H4 (cell line): ENCODE measurements around the gene DLG3. TPM values are rescaled to one million over a fixed set of nuclear protein-coding genes. Genes with fewer than 3 reads are reported as not detected.

Experiments
- DNase-seq: peaks from one replicate; pipeline ENCODE4 v3.0.0-alpha.2; 2015; ENCODE audit warnings: low spot score
- total RNA-seq: library from RNA; depleted of rRNA; stranded (reverse); fragments of >200 nt; shearing (Covaris generic); gene quantifications from 2 replicates; pipeline ENCODE4 v1.2.3, GENCODE V29; 2014

The DLG3 gene
- total RNA-seq, 1 experiment from 2014 or later = 6.5 TPM

DNA sequence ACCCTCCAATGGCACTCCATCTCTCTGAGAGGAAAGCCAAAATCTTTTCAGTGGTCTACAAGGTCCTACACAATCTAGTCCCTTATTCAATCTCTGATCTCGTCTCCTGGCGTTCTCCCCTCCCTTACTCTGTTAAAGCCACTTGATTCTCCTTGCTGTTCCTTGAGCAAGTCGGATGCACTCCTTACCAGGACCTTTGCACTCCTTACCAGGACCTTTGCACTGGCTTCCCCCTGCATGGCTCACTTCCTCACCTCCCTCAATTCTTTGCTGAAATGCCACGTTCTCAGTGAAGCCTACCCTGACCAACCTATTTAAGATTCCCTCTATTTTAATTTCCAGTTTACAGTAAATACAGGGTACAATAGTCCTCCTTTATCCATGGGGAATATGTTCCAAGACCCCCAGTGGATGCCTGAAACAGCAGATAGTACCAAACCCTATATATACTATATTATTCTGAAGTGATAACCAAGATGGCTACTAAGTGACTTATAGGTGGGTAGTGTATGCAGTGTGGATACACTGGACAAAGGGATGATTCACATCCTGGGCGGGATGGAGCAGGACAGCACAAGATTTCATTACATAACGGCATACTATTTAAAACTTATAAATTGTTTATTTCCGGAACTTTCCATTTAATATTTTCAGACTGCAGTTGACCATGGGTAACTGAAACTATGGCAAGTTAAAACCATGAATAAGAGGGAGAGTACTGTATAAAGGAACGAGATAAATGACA is 6.5 kb upstream of the DLG3 start:
- DNase-seq = no peak

DNA sequence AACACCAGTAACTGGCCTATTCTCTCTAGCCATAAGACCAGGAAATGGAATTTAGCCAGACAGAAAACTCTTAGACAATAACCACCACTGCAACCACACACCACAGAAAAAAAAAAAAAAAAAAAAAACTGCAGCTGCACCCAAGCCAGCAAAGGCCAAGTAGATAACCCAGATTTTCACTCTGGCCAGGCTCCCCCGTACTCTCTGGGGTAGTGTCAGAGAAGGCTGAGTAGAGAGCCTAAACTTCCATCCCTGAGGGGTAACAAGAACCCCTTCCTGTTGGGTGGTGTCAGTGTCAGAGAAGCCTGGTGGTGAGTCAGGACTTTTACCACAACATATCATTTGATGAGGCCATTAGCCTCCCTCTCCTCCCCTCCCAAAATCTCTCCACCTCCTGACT is 5.6 kb upstream of the DLG3 start:
- DNase-seq = peak; percentile 40

DNA sequence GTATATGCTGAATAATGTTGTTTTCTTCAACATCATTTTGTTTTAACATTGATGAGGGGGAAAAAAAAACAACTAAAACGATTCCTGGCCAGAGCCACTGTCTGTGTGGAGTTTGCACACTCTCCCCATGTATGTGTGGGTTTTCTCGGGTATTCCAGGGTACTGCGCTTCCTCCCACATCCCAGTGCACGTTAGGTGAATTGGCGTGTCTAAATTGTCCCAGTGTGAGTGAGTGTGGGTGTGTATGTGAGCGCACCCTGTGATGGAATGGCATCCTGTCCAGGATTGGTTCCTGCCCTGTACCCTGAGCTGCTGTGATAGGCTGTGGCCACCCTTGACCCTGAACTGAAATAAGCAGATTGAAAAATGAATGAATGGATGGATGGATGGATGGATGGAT is 2.4 kb upstream of the DLG3 start:
- no peak for DNase-seq

DNA sequence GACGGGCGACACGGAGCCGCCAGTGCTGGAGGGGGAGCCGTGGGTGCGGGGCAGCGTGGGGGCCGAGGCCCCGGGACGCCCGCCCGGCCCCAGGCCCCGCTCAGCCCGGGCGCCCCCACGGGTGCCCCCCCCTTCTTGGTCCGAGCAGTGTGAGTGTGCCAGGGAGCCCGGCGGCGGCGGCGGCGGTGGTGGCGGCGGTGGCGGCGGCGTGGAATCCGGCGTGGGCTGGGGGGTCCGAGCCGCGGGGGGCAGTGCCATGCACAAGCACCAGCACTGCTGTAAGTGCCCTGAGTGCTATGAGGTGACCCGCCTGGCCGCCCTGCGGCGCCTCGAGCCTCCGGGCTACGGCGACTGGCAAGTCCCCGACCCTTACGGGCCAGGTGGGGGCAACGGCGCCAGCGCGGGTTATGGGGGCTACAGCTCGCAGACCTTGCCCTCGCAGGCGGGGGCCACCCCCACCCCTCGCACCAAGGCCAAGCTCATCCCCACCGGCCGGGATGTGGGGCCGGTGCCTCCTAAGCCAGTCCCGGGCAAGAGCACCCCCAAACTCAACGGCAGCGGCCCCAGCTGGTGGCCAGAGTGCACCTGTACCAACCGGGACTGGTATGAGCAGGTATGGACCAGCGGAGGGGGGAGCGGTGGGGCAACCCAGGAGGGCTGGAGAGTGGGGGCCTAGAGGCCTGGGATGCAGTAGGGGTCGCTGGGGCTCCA is 466 bp downstream of the DLG3 start:
- no peak for DNase-seq

DNA sequence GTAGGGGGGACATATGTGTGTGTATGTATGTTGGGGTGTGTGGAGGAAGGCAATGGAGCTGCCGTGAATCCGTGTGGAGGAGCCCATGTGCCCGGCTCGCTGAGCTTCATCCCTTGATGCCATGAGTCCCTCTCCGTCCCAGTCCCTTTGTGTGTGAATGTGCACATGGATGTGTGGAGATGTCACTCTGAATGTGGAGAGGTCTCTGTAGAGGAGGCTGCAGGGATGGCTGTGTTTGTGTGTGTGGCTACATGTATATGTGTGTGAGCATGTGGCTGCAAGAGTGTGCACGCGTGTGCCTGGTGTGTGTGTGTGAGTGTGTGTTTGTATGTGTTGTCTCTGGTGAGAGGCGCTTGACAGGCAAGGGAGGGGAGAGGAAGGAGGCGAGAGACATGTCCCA is 1.3 kb downstream of the DLG3 start:
- DNase-seq = no peak

DNA sequence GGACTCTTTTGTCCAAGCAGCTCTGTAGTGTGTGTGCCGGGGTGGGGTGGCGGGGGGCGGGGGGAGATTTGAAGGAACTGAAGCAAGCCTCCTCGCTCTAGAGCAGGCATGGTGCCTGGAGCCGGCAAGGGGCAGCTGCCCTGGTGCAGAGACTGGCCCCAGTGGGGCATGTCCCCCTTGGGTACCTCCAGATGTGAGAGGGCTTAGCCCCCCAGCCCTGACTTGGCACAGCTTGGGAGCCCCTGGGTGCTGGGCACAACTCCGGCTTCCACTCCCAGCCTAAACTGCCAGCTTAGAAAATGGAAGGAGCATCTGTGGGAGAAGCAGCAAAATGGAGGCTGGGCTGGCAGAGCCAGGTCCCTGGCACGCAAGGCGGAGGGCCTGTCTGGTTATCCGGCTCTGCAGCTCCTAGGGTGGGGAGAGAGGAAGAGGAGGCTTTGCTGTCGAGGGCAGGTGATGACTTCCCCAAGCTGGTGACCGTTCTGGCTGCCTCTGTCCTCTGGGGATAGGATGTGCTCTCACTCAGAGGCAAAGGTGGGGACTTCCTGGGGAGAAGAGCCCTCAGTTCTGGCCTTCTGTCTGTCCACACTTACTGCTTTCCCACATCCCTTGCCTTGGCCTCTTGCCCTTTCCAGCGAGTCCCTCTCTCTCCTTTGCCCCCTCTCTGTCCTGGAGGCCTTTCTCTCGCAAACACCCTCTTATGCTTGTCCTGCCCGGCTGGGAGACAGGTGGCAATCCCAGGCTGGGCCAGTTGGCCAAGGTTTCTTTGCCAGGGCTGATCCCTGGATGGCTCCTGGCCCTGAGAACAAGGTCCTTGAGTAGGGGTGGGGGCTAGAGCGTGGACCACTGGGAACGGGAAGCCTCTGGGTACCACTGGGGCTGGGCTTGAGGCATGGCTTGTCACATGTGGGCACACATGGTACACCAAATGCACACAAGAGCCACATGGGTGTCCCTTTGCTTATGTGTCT is 2.0 kb downstream of the DLG3 start:
- no peak for DNase-seq

DNA sequence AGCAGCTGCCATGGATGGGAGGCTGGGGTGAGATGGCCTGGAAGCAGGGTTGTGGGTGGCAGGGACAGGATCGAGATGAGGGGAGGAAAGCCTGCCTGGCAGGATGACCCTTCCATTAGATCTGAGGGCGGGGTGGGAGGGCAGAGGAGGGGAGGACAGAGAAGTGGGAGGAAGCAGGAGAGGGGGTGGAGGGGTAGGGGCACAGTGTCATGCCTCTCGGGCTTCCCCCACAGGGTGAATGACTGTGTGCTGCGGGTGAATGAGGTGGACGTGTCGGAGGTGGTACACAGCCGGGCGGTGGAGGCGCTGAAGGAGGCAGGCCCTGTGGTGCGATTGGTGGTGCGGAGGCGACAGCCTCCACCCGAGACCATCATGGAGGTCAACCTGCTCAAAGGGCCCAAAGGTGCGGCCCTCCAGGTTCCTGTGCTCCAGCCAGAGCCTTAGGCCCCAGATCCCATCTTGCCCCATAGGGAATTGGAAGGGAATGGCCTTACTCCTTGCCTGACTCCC is 4.9 kb downstream of the DLG3 start:
- no peak for DNase-seq

DNA sequence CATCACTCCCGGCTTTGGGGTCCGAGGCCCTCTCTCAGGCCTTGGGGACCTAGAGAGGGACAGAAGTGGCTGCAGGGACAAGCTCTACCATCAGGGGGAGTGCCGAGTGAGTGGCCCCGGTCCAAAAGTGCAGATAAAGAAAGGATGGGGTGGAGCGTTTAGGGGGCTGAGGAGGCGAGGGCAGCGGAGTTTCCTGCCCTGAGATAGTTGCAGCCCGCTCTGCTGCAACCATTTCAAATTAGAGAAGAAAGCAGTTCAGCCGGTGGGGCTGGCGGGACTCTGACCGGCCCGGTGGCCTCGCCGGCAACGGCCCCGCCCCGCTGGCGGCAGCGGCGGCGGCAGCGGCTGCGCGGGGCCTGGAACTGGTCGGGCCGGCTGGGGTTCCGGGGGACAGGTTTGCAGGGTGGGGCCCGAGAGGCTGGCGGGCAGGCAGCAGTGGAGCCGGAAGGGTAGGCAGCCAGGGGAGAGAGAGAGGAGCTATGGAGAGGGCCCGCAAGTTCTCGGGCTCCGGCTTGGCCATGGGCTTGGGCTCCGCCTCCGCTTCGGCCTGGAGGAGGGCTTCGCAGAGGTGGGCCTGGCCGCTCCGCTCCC is 7.6 kb downstream of the DLG3 start:
- DNase-seq = peak; percentile 30

DNA sequence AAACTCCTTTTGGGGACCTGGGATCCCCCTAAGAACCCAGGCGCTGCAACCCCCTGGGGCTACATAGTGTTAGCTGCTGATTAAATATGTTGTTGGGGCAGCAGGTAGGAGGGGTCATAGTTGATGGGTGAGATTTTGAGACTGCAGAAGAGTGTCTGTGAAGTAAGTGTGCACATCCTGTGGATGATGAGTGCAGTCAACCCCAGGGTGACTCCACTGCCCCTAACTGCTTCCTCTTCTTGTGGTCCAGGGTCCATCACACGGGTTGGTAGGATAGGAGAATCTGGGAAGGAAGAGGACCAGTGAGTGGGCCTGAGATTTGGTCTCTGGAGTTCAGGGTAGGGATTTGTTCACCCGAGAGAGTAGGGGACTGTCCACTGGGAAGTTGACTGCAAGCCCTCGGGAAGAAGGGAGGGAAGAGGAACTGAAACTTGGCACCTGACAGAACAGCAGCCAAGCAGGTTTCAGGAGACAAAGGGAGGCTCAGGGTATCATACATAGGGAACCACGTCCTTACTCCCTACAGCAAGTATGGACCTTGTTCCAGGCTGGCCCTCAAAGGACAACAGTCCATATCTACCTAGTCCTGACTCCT is 8.5 kb downstream of the DLG3 start:
- no peak for DNase-seq

DNA sequence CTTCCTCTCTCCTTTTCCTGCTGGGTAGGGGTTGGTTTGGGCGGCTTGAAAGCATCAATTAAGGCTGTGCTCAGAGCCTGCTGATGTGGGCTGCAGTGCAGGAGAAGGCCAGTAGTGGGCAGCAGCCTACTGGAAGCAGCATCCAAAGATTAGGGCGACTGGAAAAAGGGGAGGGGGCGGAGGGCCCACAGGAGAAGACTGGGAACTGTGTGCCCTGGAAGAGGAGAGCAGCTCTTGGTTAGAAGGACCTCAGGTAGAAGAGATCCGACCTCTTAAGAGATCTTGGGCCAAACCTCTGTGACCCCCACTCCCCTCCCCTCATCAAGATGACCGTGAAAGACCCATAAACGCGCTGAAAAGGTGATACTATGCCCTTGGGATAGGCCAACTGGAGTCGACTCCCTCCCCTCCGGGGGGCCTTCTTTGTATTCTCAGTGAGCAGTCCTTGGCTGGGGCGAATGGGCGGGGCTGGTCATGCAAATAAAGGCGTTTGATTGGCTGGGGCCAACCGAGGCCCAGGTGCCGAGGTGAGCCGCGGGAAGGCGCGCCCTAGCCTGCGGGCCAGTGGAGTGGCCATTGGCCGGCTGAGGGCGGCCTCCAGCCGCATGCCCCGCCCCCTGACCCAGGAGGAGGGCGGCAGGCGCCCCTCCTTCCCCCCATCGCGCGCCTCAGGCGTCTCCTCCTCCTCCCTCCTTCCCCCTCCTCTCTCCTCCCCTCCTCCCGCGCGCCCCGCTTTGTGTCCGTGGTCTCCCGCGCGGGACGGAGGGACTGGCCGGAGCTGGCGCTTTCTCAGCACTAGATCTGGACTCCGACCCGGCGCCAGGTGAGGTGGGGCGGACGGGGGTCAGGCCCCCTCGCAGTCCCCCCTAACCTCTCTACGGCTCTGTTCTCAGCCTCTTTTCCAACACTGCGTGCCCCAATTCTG is 10.1 kb downstream of the DLG3 start:
- DNase-seq = peak; percentile 19

DNA sequence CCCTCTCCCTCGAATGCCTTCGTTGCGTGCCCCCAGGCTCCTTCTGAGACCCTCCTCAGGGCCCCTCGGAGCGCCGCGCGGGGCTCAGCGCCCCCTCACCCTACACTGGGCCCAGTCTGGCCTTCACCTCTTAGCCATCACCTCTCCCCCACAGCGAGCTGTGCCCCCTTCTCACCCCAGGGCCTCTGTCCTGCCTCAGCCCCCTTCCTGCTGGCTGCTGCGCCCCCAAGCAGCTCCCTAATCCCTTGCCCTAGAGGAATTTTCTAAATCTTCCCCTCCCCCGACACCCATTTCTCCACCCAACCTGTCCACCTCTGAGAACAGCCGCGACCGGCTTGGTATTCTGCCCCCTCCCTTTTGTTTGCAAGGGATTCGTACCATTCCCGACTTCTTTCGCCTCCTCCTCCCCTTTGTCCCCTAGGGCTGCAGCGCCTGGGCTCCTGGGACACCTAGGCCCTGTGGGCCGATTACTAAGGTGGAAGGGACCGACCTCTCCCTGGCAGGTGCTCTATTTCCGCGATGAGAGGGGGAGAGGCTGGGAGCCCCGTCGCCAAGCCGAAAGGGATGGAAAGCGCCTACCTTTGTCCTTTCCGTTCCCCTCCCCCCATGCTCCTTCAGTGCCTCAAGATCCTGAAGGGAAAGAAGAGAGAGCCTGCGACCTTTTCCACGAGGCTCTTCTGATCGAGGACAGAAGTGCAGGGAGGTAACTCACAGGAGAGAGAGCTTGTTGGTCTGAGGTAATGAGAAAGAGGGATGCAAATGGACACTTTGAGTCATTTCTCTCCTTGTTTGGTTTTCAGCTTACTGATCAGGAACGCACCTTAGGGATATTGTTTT is 10.9 kb downstream of the DLG3 start:
- no peak for DNase-seq

DNA sequence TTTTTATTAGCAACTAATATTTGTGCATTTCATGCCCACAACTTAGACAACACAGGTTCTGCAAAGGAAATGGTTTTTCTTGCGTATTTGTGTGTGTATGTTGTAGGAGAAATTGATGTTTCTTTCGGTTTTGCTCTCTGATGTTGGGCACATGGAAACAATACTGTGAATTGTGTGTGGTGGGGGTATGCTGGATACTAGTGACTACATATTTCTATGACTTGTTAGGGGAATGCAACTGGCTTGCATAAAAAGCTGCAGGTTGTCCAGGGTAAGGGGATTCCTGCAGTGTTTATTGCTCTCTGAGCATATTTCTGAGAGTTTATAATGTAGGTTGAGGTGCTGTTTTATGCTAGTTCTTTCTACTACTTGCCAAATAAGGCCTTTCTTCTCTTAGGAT is 11.6 kb downstream of the DLG3 start:
- no peak for DNase-seq

DNA sequence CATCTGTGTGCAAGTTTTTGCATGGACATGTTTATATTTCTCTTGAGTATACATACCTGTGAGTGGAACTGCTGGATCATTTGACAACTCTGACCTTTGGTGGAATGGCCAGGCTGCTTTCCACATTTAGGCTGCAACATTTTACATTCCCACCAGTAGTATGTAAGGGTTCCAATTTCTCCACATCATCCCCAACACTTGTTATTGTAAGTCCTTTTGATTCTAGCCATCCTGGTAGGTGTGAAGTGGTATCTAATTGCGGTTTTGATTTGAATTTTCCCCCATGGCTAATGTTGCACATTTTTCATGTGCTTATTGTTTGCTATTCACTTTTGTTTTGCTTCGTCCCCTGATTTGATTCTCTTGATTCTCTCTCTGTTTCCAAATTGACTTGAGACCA is 16.4 kb downstream of the DLG3 start:
- no peak for DNase-seq

DNA sequence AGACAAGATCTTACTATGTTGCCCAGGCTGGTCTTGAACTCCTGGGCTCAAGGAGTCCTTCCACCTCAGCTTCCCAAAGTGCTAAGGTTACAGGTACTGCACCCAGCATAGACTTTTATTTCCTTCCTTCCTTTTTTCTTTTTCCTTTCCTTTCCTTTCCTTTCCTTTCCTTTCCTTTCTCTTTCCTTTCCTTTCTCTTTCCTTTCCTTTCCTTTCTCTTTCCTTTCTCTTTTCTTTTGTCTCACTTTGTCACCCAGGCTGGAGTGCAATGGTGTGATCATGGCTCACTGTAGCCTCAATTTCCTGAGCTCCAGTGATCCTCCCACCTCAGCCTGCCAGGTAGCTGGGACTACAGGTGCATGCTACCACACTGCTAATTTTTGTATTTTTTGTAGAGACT is 19.4 kb downstream of the DLG3 start:
- DNase-seq = no peak

DNA sequence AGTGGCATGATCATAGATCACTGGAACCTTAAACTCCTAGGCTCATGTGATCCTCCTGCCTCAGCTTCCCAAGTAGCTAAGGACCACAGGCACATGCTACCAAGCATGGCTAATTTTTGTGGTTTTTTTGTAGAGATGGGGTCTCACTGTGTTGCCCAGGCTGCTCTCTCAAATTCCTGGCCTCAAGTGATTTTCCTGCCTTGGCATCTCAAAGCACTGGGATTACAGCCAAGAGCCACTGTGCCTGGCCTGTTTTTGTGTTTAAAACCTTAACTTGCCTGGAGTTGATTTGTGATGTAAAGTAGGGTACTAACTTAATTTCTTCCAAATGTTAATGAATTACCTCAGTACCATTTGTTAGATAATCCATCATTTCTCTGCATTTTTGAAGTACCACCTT is 22.3 kb downstream of the DLG3 start:
- DNase-seq = no peak

DNA sequence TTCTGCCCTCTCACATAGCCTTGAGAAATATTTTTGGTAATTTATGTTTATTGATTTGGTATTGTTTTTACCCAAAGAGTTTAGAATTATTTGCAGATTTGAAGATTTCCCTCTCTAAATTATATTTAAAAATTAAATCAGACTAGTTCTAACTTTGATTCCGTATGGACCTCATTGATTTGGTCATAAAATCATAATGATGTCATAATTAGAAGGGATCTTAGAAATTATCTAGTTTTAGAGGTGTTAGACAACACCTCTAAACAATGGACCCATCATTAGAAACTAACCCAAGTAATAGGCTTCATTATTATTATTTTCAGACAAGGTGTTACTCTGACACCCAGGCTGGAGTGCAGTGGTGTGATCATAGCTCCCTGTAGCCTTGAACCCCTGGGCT is 24.1 kb downstream of the DLG3 start:
- DNase-seq = no peak

DNA sequence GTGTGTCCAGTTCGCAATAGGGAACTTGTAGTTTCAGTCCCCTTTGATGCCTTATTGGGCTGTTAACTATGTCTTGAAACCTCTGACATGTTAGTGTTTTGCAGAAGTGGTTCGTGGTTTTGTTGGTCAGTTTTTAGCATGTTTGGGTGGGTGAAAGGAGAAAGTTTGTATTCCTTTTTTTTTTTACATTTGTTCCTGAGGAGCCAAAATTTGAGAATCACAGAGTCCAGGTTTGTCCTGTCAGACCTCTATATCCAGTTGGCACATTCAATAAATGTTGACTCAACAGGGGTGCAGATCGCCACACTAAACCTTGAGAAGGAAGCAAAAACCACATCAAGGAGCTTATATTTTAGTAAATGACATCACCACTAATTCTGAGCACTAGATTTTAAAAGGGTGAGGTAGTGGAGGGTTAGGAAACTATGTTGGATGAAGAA is 26.2 kb downstream of the DLG3 start:
- DNase-seq = peak; percentile 41

DNA sequence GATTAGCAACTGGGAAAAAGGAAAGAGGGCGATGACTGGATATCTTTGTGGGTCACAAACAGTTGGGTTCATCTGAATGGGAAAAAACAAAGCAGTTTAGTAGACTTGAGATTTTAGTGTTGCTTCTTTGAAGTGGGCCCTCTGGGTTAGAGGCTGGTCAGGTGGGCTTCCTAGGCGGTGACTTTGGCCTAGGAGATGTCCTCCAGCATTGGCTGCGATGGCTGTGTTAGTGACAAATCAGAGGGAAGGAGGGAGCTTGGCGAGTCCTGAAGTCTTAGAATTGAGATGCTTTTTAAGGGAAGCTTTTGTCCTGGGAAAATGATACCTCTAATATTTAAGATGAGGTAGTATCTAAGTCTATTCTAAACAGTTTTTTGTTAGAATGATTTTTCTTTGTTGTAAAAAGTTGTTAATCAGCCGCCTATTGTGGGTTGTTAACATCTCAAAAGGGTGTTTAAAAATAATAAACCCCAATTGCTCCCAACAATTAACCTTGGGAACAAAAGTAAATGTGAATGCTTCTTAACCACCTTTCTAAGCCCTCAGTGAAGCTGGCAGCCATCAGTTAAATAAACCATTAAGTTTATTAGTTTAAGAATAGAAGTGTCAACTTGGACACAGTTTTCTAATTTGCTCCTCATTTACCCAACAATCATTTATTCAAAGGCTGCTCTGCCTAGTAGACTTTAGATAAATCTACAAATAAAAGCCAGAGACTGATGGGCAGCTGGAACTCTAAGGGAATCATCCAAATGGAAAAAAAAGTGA is 31.7 kb downstream of the DLG3 start:
- no peak for DNase-seq
